ENCODE data around the gene SLC22A13. TPM values are rescaled to one million over a fixed set of nuclear protein-coding genes. Genes with fewer than 3 reads are reported as not detected.

SLC22A13 gene
- total RNA-seq, 1 experiment from 2014 or later = 0.33 TPM

GRCh38 chr3:38232701-38233100 is 32.9 kb upstream of the SLC22A13 start:
- Histone ChIP-seq H3K27me3 (ENCODE audit: control insufficient read depth, insufficient read depth, low read length) (no peaks in the 10 kb centered on the region), H3K4me3 (ENCODE audit: low read depth in 2 of 2, low read length in 2 of 2) (no peak overlapping the region), H3K36me3 (ENCODE audit: control insufficient read depth, insufficient read depth, low read length) (peaks cover 11% of the 10 kb centered on the region), H3K4me1 (ENCODE audit: control insufficient read depth, insufficient read depth, low read length) (no peaks in the 10 kb centered on the region), H3K9me3 (ENCODE audit: control insufficient read depth, insufficient read depth, low read depth, low read length) (no peaks in the 10 kb centered on the region), H3K27ac (ENCODE audit: low read length) (no peak overlapping the region)
- no TSS peak for BruUV-seq (replicated peaks)
- TF ChIP-seq TCF7L2 (IDR thresholded peaks at IDR 0.05; ENCODE audit: low read depth, low read length) = no peak
- TF ChIP-seq POLR2AphosphoS5 (IDR thresholded peaks at IDR 0.05; ENCODE audit: low read depth, low read length) = no peak
- TF ChIP-seq CTCF (IDR thresholded peaks at IDR 0.05) = no peak
- no peak for TF ChIP-seq SIN3A (IDR thresholded peaks at IDR 0.05; ENCODE audit: borderline replicate concordance, insufficient read depth, low read depth, low read length)
- no peak for TF ChIP-seq REST (IDR thresholded peaks at IDR 0.05; ENCODE audit: insufficient read depth in 1 of 2, low read depth in 2 of 2, low read length in 1 of 2)
- no peak for ATAC-seq
- in situ Hi-C loops (cut with HindIII; ENCODE audit: low pct_unique_long_range_greater_than_20kb, low sequenced_read_pairs) (no loop called here), intact Hi-C loops (cut with micrococcal nuclease; ENCODE audit: unreplicated experiment) (no loop called here)
- DNase-seq (ENCODE audit: low read depth, low spot score) = no peak
- POLR2A ChIA-PET = no interaction called here
- CTCF ChIA-PET = no interaction called here

GRCh38 chr3:38235466-38235865 is 30.1 kb upstream of the SLC22A13 start:
- ATAC-seq (no peak), DNase-seq (ENCODE audit: low read depth, low spot score) (no peak)
- ChIA-PET CTCF (no interaction called here), POLR2A (no interaction called here)
- in situ Hi-C loops (cut with HindIII; ENCODE audit: low pct_unique_long_range_greater_than_20kb, low sequenced_read_pairs) (no loop called here), intact Hi-C loops (cut with micrococcal nuclease; ENCODE audit: unreplicated experiment) (no loop called here)
- H3K9me3 ChIP-seq (ENCODE audit: control insufficient read depth, insufficient read depth, low read depth, low read length) = no peaks in the 10 kb centered on the region
- H3K27ac ChIP-seq (ENCODE audit: low read length) = no peak overlapping the region
- no peaks in the 10 kb centered on the region for H3K27me3 ChIP-seq (ENCODE audit: control insufficient read depth, insufficient read depth, low read length)
- H3K4me3 ChIP-seq (ENCODE audit: low read depth in 2 of 2, low read length in 2 of 2) = no peak overlapping the region
- TF ChIP-seq TCF7L2 (IDR thresholded peaks at IDR 0.05; ENCODE audit: low read depth, low read length) = no peak
- no peak for TF ChIP-seq SIN3A (IDR thresholded peaks at IDR 0.05; ENCODE audit: borderline replicate concordance, insufficient read depth, low read depth, low read length)
- no peak for TF ChIP-seq REST (IDR thresholded peaks at IDR 0.05; ENCODE audit: insufficient read depth in 1 of 2, low read depth in 2 of 2, low read length in 1 of 2)
- TF ChIP-seq CTCF (IDR thresholded peaks at IDR 0.05) = no peak
- TF ChIP-seq POLR2AphosphoS5 (IDR thresholded peaks at IDR 0.05; ENCODE audit: low read depth, low read length) = no peak
- BruUV-seq (replicated peaks) = no TSS peak
- peaks cover 6% of the 10 kb centered on the region for H3K36me3 ChIP-seq (ENCODE audit: control insufficient read depth, insufficient read depth, low read length)
- no peaks in the 10 kb centered on the region for H3K4me1 ChIP-seq (ENCODE audit: control insufficient read depth, insufficient read depth, low read length)
